ENCODE data around the gene SH3BP4.

Gene SH3BP4

DNA sequence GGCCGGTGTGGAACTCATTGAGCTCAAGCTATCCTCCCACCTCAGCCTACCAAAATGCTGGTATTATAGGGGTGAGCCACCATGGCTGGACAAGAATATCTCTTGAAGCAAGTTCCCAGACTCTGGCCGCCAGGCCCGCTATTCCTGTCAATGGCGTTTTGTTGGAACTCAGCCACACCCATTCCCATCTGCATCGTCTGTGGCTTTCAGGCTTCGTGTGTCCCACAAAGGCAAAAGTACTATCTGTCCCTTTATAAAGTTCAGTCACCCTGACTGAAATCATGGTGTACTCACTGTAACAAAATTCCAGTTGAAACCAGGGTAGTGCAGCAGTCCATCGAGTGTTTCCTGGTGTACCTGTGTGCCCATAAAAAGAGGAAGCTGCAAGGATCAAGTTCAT, 96.7 kb downstream of the SH3BP4 start:
- DNase-seq: no peak
- H3K27me3 ChIP-seq (replicated peaks; ENCODE audit: control insufficient read depth, insufficient read depth, low read length, poor library complexity, severe bottlenecking): no peaks in the 10 kb centered on the region
- H3K4me3 ChIP-seq (ENCODE audit: insufficient read depth, low read depth, low read length, poor library complexity, severe bottlenecking): no peak overlapping the region
- no peaks in the 10 kb centered on the region for H3K4me1 ChIP-seq (ENCODE audit: control insufficient read depth, insufficient read depth, low read length, poor library complexity, severe bottlenecking)
- H3K27ac ChIP-seq (ENCODE audit: insufficient read depth, low read length, poor library complexity, severe bottlenecking): no peak overlapping the region
- H3K36me3 ChIP-seq (ENCODE audit: control insufficient read depth, insufficient read depth, low read length): no peaks in the 10 kb centered on the region
- no peaks in the 10 kb centered on the region for H3K9me3 ChIP-seq (ENCODE audit: control insufficient read depth, low read length)

GRCh38 chr2:235049069-235049468, 97.3 kb downstream of the SH3BP4 start:
- Histone ChIP-seq H3K4me3 (ENCODE audit: insufficient read depth, low read depth, low read length, poor library complexity, severe bottlenecking) (no peak overlapping the region), H3K4me1 (ENCODE audit: control insufficient read depth, insufficient read depth, low read length, poor library complexity, severe bottlenecking) (no peaks in the 10 kb centered on the region), H3K27ac (ENCODE audit: insufficient read depth, low read length, poor library complexity, severe bottlenecking) (no peak overlapping the region), H3K36me3 (ENCODE audit: control insufficient read depth, insufficient read depth, low read length) (no peaks in the 10 kb centered on the region), H3K27me3 (replicated peaks; ENCODE audit: control insufficient read depth, insufficient read depth, low read length, poor library complexity, severe bottlenecking) (no peaks in the 10 kb centered on the region), H3K9me3 (ENCODE audit: control insufficient read depth, low read length) (no peaks in the 10 kb centered on the region)
- DNase-seq: no peak

DNA sequence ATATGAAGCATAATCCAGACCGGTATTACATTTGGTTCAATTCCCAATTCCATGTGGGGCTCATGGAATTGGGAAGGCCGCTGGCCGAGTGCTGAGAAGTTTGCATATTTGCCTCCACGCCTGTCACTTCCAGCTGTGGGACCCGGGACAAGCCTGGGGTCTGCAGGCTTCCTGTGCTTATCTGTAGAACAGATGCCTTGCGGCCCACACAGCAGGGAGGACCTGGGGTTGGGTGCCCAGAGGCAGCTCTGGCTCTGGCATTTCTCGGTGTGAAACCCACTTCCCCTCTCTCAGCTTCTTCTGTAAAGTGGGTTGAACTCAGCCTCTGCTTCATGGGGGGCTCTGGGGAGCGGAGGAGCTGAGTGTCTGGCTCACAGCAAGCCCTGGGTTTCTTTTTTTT, 97.9 kb downstream of the SH3BP4 start:
- H3K27ac ChIP-seq (ENCODE audit: insufficient read depth, low read length, poor library complexity, severe bottlenecking): no peak overlapping the region
- no peaks in the 10 kb centered on the region for H3K4me1 ChIP-seq (ENCODE audit: control insufficient read depth, insufficient read depth, low read length, poor library complexity, severe bottlenecking)

GRCh38 chr2:235050980-235051351, 99.1 kb downstream of the SH3BP4 start:
- no peak for DNase-seq
- Histone ChIP-seq H3K4me1 (ENCODE audit: control insufficient read depth, insufficient read depth, low read length, poor library complexity, severe bottlenecking) (no peaks in the 10 kb centered on the region), H3K4me3 (ENCODE audit: insufficient read depth, low read depth, low read length, poor library complexity, severe bottlenecking) (no peak overlapping the region)

More for the DNA sequence above, 97.9 kb downstream of the SH3BP4 start:
- no peaks in the 10 kb centered on the region for H3K9me3 ChIP-seq (ENCODE audit: control insufficient read depth, low read length)
- H3K36me3 ChIP-seq (ENCODE audit: control insufficient read depth, insufficient read depth, low read length): no peaks in the 10 kb centered on the region
- no peak for DNase-seq
- no peaks in the 10 kb centered on the region for H3K27me3 ChIP-seq (replicated peaks; ENCODE audit: control insufficient read depth, insufficient read depth, low read length, poor library complexity, severe bottlenecking)
- H3K4me3 ChIP-seq (ENCODE audit: insufficient read depth, low read depth, low read length, poor library complexity, severe bottlenecking): no peak overlapping the region

GRCh38 chr2:235051436-235052260, 99.8 kb downstream of the SH3BP4 start:
- Histone ChIP-seq H3K36me3 (ENCODE audit: control insufficient read depth, insufficient read depth, low read length) (no peaks in the 10 kb centered on the region), H3K4me3 (ENCODE audit: insufficient read depth, low read depth, low read length, poor library complexity, severe bottlenecking) (no peak overlapping the region), H3K9me3 (ENCODE audit: control insufficient read depth, low read length) (no peaks in the 10 kb centered on the region), H3K4me1 (ENCODE audit: control insufficient read depth, insufficient read depth, low read length, poor library complexity, severe bottlenecking) (no peaks in the 10 kb centered on the region), H3K27me3 (replicated peaks; ENCODE audit: control insufficient read depth, insufficient read depth, low read length, poor library complexity, severe bottlenecking) (no peaks in the 10 kb centered on the region), H3K27ac (ENCODE audit: insufficient read depth, low read length, poor library complexity, severe bottlenecking) (no peak overlapping the region)
- DNase-seq: no peak

More at GRCh38 chr2:235050980-235051351, 99.1 kb downstream of the SH3BP4 start:
- H3K9me3 ChIP-seq (ENCODE audit: control insufficient read depth, low read length): no peaks in the 10 kb centered on the region
- no peak overlapping the region for H3K27ac ChIP-seq (ENCODE audit: insufficient read depth, low read length, poor library complexity, severe bottlenecking)
- no peaks in the 10 kb centered on the region for H3K36me3 ChIP-seq (ENCODE audit: control insufficient read depth, insufficient read depth, low read length)
- H3K27me3 ChIP-seq (replicated peaks; ENCODE audit: control insufficient read depth, insufficient read depth, low read length, poor library complexity, severe bottlenecking): no peaks in the 10 kb centered on the region

GRCh38 chr2:235052514-235053354, 100.9 kb downstream of the SH3BP4 start:
- H3K27me3 ChIP-seq (replicated peaks; ENCODE audit: control insufficient read depth, insufficient read depth, low read length, poor library complexity, severe bottlenecking): no peaks in the 10 kb centered on the region
- H3K4me1 ChIP-seq (ENCODE audit: control insufficient read depth, insufficient read depth, low read length, poor library complexity, severe bottlenecking): no peaks in the 10 kb centered on the region
- H3K36me3 ChIP-seq (ENCODE audit: control insufficient read depth, insufficient read depth, low read length): no peaks in the 10 kb centered on the region
- no peak overlapping the region for H3K27ac ChIP-seq (ENCODE audit: insufficient read depth, low read length, poor library complexity, severe bottlenecking)
- no peaks in the 10 kb centered on the region for H3K9me3 ChIP-seq (ENCODE audit: control insufficient read depth, low read length)
- DNase-seq: no peak
- H3K4me3 ChIP-seq (ENCODE audit: insufficient read depth, low read depth, low read length, poor library complexity, severe bottlenecking): no peak overlapping the region

- Histone ChIP-seq H3K27ac (ENCODE audit: insufficient read depth, low read length, poor library complexity, severe bottlenecking) (no peak overlapping the region), H3K4me1 (ENCODE audit: control insufficient read depth, insufficient read depth, low read length, poor library complexity, severe bottlenecking) (no peaks in the 10 kb centered on the region), H3K36me3 (ENCODE audit: control insufficient read depth, insufficient read depth, low read length) (no peaks in the 10 kb centered on the region), H3K9me3 (ENCODE audit: control insufficient read depth, low read length) (no peaks in the 10 kb centered on the region), H3K4me3 (ENCODE audit: insufficient read depth, low read depth, low read length, poor library complexity, severe bottlenecking) (no peak overlapping the region), H3K27me3 (replicated peaks; ENCODE audit: control insufficient read depth, insufficient read depth, low read length, poor library complexity, severe bottlenecking) (no peaks in the 10 kb centered on the region)
- DNase-seq: no peak
Observed at GRCh38 chr2:235053651-235054050, 101.8 kb downstream of the SH3BP4 start.

DNA sequence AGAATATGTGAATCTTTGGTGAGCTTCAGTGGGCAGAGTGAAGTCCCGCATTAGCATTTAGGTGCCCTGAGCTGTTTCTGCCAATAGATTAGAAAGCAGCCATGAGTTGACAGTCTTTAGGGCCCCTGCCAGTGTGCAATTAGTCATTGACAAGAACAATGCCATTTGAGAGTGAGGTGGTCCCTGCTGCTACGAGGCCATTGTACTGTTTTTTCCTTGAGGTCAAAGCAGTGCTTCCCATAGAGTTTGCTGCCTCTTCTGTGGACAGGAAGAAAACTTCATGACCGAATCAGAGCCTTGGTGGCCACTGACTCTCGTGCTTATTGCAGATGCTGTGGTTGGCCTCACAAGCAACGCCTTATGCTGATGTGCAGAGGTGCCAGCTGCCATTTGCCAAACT, 102.7 kb downstream of the SH3BP4 start:
- H3K27ac ChIP-seq (ENCODE audit: insufficient read depth, low read length, poor library complexity, severe bottlenecking): no peak overlapping the region
- H3K27me3 ChIP-seq (replicated peaks; ENCODE audit: control insufficient read depth, insufficient read depth, low read length, poor library complexity, severe bottlenecking): no peaks in the 10 kb centered on the region

GRCh38 chr2:235054919-235055318, 103.1 kb downstream of the SH3BP4 start:
- no peaks in the 10 kb centered on the region for H3K4me1 ChIP-seq (ENCODE audit: control insufficient read depth, insufficient read depth, low read length, poor library complexity, severe bottlenecking)
- no peaks in the 10 kb centered on the region for H3K36me3 ChIP-seq (ENCODE audit: control insufficient read depth, insufficient read depth, low read length)
- H3K4me3 ChIP-seq (ENCODE audit: insufficient read depth, low read depth, low read length, poor library complexity, severe bottlenecking): no peak overlapping the region
- H3K27ac ChIP-seq (ENCODE audit: insufficient read depth, low read length, poor library complexity, severe bottlenecking): no peak overlapping the region
- no peak for DNase-seq
- no peaks in the 10 kb centered on the region for H3K9me3 ChIP-seq (ENCODE audit: control insufficient read depth, low read length)
- H3K27me3 ChIP-seq (replicated peaks; ENCODE audit: control insufficient read depth, insufficient read depth, low read length, poor library complexity, severe bottlenecking): no peaks in the 10 kb centered on the region

More for the DNA sequence above, 102.7 kb downstream of the SH3BP4 start:
- H3K4me1 ChIP-seq (ENCODE audit: control insufficient read depth, insufficient read depth, low read length, poor library complexity, severe bottlenecking): no peaks in the 10 kb centered on the region
- DNase-seq: no peak
- no peaks in the 10 kb centered on the region for H3K36me3 ChIP-seq (ENCODE audit: control insufficient read depth, insufficient read depth, low read length)
- no peaks in the 10 kb centered on the region for H3K9me3 ChIP-seq (ENCODE audit: control insufficient read depth, low read length)
- H3K4me3 ChIP-seq (ENCODE audit: insufficient read depth, low read depth, low read length, poor library complexity, severe bottlenecking): no peak overlapping the region
